Central memory CD8-positive, alpha-beta T cell (primary cell): ENCODE results near the gene CPAMD8.
A peak's percentile ranks its signal among the peaks of the same experiment; 100 is the strongest.
"Not testable (repeated sequence)": the region's sequence is repeated elsewhere in the genome, so short reads cannot be mapped to it uniquely, and the experiment has no call there.

Experiments
- ATAC-seq: fragments of 150-1000 bp; cut with Tn5 transposase; replicated peaks from 2 replicates; pipeline ENCODE4 v1.10.0; 2022; ENCODE audit warnings: mild to moderate bottlenecking, moderate FRiP score, moderate number of reproducible peaks; ENCODE audit not compliant: poor library complexity, severe bottlenecking; ENCODE audit errors: extremely low read depth
- DNase-seq, 2 donors: peaks; one replicate each; pipeline ENCODE4 v3.0.0; 2021; ENCODE audit warnings: low spot score in 2 of 2
- H3K27ac Mint-ChIP-seq: one replicate; pipeline ENCODE4 v1.8.0; 2022; ENCODE audit warnings: low read depth, mild to moderate bottlenecking, moderate library complexity, mixed read lengths
- H3K27me3 Mint-ChIP-seq: one replicate; pipeline ENCODE4 v1.8.0; 2022; ENCODE audit warnings: mixed read lengths
- H3K36me3 Mint-ChIP-seq: one replicate; pipeline ENCODE4 v1.8.0; 2022; ENCODE audit warnings: mild to moderate bottlenecking, moderate library complexity, mixed read lengths; ENCODE audit not compliant: insufficient read depth
- H3K4me1 Mint-ChIP-seq: one replicate; pipeline ENCODE4 v1.8.0; 2022; ENCODE audit warnings: mixed read lengths
- H3K4me3 Mint-ChIP-seq: one replicate; pipeline ENCODE4 v1.8.0; 2022; ENCODE audit warnings: mild to moderate bottlenecking, moderate library complexity, mixed read lengths
- H3K9me3 Mint-ChIP-seq: one replicate; pipeline ENCODE4 v1.8.0; 2022; ENCODE audit warnings: mixed read lengths

The CPAMD8 gene

GRCh38 chr19:17035842-17036424 is 9.3 kb upstream of the CPAMD8 start:
- Mint-ChIP-seq H3K9me3 (no peaks in the 10 kb centered on the region), H3K27me3 (peaks cover 52% of the 10 kb centered on the region), H3K36me3 (peaks cover 2% of the 10 kb centered on the region), H3K4me3 (no peak overlapping the region), H3K27ac (no peak overlapping the region), H3K4me1 (no peaks in the 10 kb centered on the region)
- DNase-seq = no peak
- ATAC-seq = no peak

GRCh38 chr19:17031741-17032140 is 5.1 kb upstream of the CPAMD8 start:
- Mint-ChIP-seq H3K36me3 (peaks cover 2% of the 10 kb centered on the region), H3K4me1 (no peaks in the 10 kb centered on the region), H3K27me3 (peaks cover 45% of the 10 kb centered on the region), H3K27ac (no peak overlapping the region), H3K4me3 (no peak overlapping the region), H3K9me3 (no peaks in the 10 kb centered on the region)
- DNase-seq (no peak), ATAC-seq (no peak)

DNA sequence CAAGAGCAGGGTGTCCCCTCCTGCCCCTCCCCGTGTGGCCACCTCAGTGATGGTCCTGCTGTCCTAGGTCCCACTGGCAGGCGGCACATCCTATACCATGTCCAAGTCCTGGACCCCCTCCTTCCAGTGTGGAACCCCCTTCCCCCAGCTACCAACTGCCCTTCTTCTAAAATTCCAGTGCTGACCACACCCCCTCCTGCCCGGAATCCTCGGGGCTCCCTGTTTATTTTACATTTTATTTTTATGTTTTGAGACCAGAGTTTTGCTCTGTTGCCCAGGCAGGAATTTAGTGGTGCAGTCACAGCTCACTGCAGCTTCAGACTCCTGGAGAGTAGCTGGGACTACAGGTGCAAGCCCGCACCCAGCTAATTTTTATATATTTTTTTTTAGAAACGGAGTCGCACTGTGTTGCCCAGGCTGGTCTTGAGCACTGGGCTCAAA is 945 bp upstream of the CPAMD8 start:
- ATAC-seq = no peak
- Mint-ChIP-seq H3K4me3 (peak overlapping the region; percentile 47), H3K9me3 (peaks cover 13% of the 10 kb centered on the region), H3K27me3 (peaks cover 69% of the 10 kb centered on the region), H3K36me3 (no peaks in the 10 kb centered on the region), H3K4me1 (peaks cover 8% of the 10 kb centered on the region), H3K27ac (no peak overlapping the region)
- DNase-seq = no peak

GRCh38 chr19:17025991-17026658 is 485 bp downstream of the CPAMD8 start:
- Mint-ChIP-seq H3K27me3 (peaks cover 71% of the 10 kb centered on the region), H3K4me1 (peaks cover 8% of the 10 kb centered on the region), H3K4me3 (peak overlapping the region; percentile 34), H3K9me3 (peaks cover 13% of the 10 kb centered on the region), H3K27ac (no peak overlapping the region), H3K36me3 (no peaks in the 10 kb centered on the region)
- DNase-seq = no peak
- ATAC-seq = no peak

GRCh38 chr19:17025361-17025760 is 1.2 kb downstream of the CPAMD8 start:
- DNase-seq (no peak), ATAC-seq (no peak)
- Mint-ChIP-seq H3K36me3 (no peaks in the 10 kb centered on the region), H3K4me3 (no peak overlapping the region), H3K27me3 (peaks cover 71% of the 10 kb centered on the region), H3K4me1 (peaks cover 8% of the 10 kb centered on the region), H3K9me3 (peaks cover 13% of the 10 kb centered on the region), H3K27ac (no peak overlapping the region)

GRCh38 chr19:17024941-17025340 is 1.7 kb downstream of the CPAMD8 start:
- H3K27ac Mint-ChIP-seq, H3K4me3 Mint-ChIP-seq, DNase-seq, H3K36me3 Mint-ChIP-seq, H3K4me1 Mint-ChIP-seq, ATAC-seq: not testable (repeated sequence)
- Mint-ChIP-seq H3K9me3 (peaks cover 13% of the 10 kb centered on the region), H3K27me3 (peaks cover 71% of the 10 kb centered on the region)

DNA sequence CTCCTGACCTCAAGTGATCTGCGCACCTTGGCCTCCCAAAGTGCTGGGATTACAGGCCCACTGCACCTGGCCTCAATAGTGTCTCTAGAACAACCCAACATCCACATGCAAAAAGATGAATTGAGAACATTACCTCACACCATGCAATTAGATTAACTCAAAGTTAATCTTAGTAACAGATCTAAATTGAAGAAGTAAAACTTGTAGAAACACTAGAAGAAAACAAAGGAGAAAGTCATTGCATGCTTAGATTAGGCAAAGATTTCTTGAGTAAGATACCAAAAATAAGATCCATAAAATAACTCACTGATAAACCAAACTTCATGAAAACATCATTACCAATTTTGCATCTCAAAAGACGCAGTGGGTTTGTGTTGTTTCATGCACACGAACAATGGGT is 2.8 kb downstream of the CPAMD8 start:
- Mint-ChIP-seq H3K27ac (no peak overlapping the region), H3K4me3 (no peak overlapping the region), H3K4me1 (peaks cover 8% of the 10 kb centered on the region), H3K36me3 (no peaks in the 10 kb centered on the region), H3K9me3 (peaks cover 13% of the 10 kb centered on the region), H3K27me3 (peaks cover 61% of the 10 kb centered on the region)
- DNase-seq (no peak), ATAC-seq (no peak)

DNA sequence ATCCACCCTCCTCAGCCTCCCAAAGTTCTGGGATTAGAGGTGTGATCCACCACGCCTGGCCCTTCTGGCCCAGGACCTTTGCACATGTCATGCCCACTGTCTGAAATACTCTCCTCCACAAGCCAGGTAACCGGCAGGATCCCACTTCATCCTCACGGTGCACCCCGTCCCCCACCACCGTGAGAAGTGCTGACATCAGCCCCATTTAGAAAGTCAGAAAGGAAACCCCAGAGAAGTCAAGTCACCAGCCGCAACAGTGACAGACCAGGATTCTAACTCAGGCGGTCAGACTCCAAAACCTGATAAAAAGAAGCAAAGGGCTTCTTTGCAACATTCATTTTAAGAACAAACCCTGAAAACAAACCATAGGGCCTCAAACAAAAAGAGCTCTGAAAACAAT is 3.9 kb downstream of the CPAMD8 start:
- H3K27me3 Mint-ChIP-seq = peaks cover 51% of the 10 kb centered on the region
- no peaks in the 10 kb centered on the region for H3K36me3 Mint-ChIP-seq
- no peak for DNase-seq
- peaks cover 13% of the 10 kb centered on the region for H3K9me3 Mint-ChIP-seq
- ATAC-seq = no peak
- H3K4me3 Mint-ChIP-seq = no peak overlapping the region
- H3K4me1 Mint-ChIP-seq = peaks cover 8% of the 10 kb centered on the region
- no peak overlapping the region for H3K27ac Mint-ChIP-seq

- H3K4me3 Mint-ChIP-seq = no peak overlapping the region
- H3K36me3 Mint-ChIP-seq = no peaks in the 10 kb centered on the region
- no peak overlapping the region for H3K27ac Mint-ChIP-seq
- ATAC-seq (no peak), DNase-seq (no peak)
- H3K4me1 Mint-ChIP-seq = peaks cover 8% of the 10 kb centered on the region
- peaks cover 43% of the 10 kb centered on the region for H3K27me3 Mint-ChIP-seq
- peaks cover 13% of the 10 kb centered on the region for H3K9me3 Mint-ChIP-seq
Observed at GRCh38 chr19:17021793-17022590, 4.6 kb downstream of the CPAMD8 start.

DNA sequence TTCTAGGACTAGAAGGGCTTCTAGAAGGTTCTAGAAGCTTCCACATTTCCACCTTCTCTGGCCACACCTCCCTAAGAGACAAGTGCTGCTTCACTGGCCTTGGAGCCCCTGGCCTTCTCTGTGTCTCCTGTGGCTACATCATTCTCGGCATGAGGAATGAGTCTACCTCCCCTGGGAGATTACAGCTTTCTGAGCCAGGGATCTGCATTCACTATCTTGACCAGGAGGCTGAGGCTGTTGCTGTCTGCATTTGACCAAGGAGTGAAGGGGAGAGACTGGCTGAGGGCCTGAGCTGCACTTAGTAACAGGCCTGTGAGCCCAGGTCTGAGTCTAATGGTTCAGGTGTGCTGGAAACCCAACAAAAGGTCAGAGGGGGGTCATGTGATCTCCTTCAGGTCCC is 5.3 kb downstream of the CPAMD8 start:
- Mint-ChIP-seq H3K4me1 (peaks cover 7% of the 10 kb centered on the region), H3K36me3 (no peaks in the 10 kb centered on the region), H3K9me3 (peaks cover 13% of the 10 kb centered on the region), H3K27ac (no peak overlapping the region), H3K27me3 (peaks cover 43% of the 10 kb centered on the region), H3K4me3 (no peak overlapping the region)
- DNase-seq (no peak), ATAC-seq (no peak)

DNA sequence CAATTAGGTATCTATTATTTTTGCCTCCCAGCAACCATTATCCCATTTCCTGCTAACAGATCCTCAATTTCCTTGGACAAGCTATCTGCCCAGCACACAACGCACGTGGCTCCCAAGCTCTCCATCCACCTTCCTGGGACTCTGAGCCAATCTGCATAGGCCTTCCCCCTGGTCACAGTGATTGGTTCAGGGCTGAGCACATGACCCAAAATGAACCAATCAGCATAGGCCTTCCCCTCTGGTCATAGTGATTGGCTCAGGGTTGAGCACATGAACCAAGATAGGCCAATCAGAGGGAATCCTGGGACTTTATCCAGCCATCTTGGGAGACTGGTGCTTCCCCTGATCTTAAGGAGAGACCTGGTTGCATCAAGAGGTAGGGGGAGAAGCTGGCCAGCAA is 5.8 kb downstream of the CPAMD8 start:
- Mint-ChIP-seq H3K4me1 (peaks cover 2% of the 10 kb centered on the region), H3K36me3 (no peaks in the 10 kb centered on the region), H3K9me3 (peaks cover 13% of the 10 kb centered on the region), H3K27me3 (peaks cover 43% of the 10 kb centered on the region), H3K27ac (no peak overlapping the region), H3K4me3 (no peak overlapping the region)
- DNase-seq = no peak
- no peak for ATAC-seq

DNA sequence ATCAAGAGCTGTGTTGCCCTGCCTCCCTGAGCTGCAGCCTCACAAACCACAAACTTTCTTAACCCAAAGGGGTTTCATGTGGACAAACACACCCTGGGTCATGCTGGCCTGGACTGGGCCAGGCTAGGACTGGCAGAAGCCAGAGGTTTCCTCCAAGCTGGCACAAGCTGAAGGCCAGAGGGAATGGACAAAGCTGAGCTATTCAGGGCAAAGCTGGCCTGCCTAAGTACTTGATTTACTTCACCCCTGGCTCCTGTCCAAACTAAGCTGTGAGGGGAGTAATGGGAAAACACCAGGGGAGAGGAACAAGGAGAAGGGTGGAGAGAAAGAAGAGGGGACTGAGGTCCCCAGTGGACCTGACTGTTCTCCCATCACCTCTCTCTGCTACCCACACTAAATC is 6.2 kb downstream of the CPAMD8 start:
- DNase-seq = no peak
- Mint-ChIP-seq H3K27ac (no peak overlapping the region), H3K36me3 (no peaks in the 10 kb centered on the region), H3K27me3 (peaks cover 43% of the 10 kb centered on the region), H3K4me3 (no peak overlapping the region), H3K4me1 (no peaks in the 10 kb centered on the region), H3K9me3 (peaks cover 13% of the 10 kb centered on the region)
- ATAC-seq = no peak
